ENCODE measurements around the gene PELI2. TPM values are rescaled to one million over a fixed set of nuclear protein-coding genes. Genes with fewer than 3 reads are reported as not detected.

Gene PELI2
- total RNA-seq, 4 donors from 2014 or later = 0.91 to 10.5 (median 3.9) TPM

- DNase-seq = no peak
- H3K27me3 ChIP-seq = no peaks in the 10 kb centered on the region
- no peaks in the 10 kb centered on the region for H3K36me3 ChIP-seq
- H3K9me3 ChIP-seq = no peaks in the 10 kb centered on the region
- no peak for TF ChIP-seq CTCF (IDR thresholded peaks at IDR 0.05)
- no peak for TF ChIP-seq POLR2A (IDR thresholded peaks at IDR 0.05)
- WGBS, 2 donors = 67 to 79% methylated on average over 3 of the region's 3 CpGs
- no peaks in the 10 kb centered on the region for H3K4me1 ChIP-seq
- no peak overlapping the region for H3K27ac ChIP-seq
- intact Hi-C loops (cut with DNase I) = no loop called here
- H3K4me3 ChIP-seq = no peak overlapping the region
Observed at GRCh38 chr14:56273155-56273554, 154.9 kb downstream of the PELI2 start.

- no peaks in the 10 kb centered on the region for H3K4me1 ChIP-seq
- no peak overlapping the region for H3K4me3 ChIP-seq
- no peaks in the 10 kb centered on the region for H3K36me3 ChIP-seq
- DNase-seq = no peak
- WGBS, 2 donors = 77% methylated on average over 5 to 6 of the region's 6 CpGs
- H3K27me3 ChIP-seq = no peaks in the 10 kb centered on the region
- H3K9me3 ChIP-seq = no peaks in the 10 kb centered on the region
- TF ChIP-seq POLR2A (IDR thresholded peaks at IDR 0.05) (no peak), CTCF (IDR thresholded peaks at IDR 0.05) (no peak)
- intact Hi-C loops (cut with DNase I) = no loop called here
- no peak overlapping the region for H3K27ac ChIP-seq
Observed at GRCh38 chr14:56273951-56274350, 155.7 kb downstream of the PELI2 start.

- WGBS, 2 donors = 50 to 79% methylated on average over 1 of the region's 1 CpG
- no peaks in the 10 kb centered on the region for H3K36me3 ChIP-seq
- no peaks in the 10 kb centered on the region for H3K4me1 ChIP-seq
- DNase-seq = no peak
- TF ChIP-seq POLR2A (IDR thresholded peaks at IDR 0.05) (no peak), CTCF (IDR thresholded peaks at IDR 0.05) (no peak)
- H3K27me3 ChIP-seq = no peaks in the 10 kb centered on the region
- H3K27ac ChIP-seq = no peak overlapping the region
- no peaks in the 10 kb centered on the region for H3K9me3 ChIP-seq
- intact Hi-C loops (cut with DNase I) = no loop called here
- no peak overlapping the region for H3K4me3 ChIP-seq
Observed at GRCh38 chr14:56274556-56274955, 156.3 kb downstream of the PELI2 start.

- no peak for DNase-seq
Observed at GRCh38 chr14:56276108-56276507, 157.9 kb downstream of the PELI2 start.

GRCh38 chr14:56278383-56278782 is 160.2 kb downstream of the PELI2 start:
- intact Hi-C loops (cut with DNase I) = no loop called here
- Histone ChIP-seq H3K27me3 (no peaks in the 10 kb centered on the region), H3K4me1 (no peaks in the 10 kb centered on the region), H3K9me3 (no peaks in the 10 kb centered on the region), H3K4me3 (no peak overlapping the region), H3K27ac (no peak overlapping the region), H3K36me3 (no peaks in the 10 kb centered on the region)
- WGBS, 2 donors = 79 to 83% methylated on average over 1 of the region's 1 CpG
- DNase-seq = no peak
- TF ChIP-seq POLR2A (IDR thresholded peaks at IDR 0.05) (no peak), CTCF (IDR thresholded peaks at IDR 0.05) (no peak)

More at GRCh38 chr14:56276108-56276507, 157.9 kb downstream of the PELI2 start:
- intact Hi-C loops (cut with DNase I) = no loop called here
- Histone ChIP-seq H3K36me3 (no peaks in the 10 kb centered on the region), H3K4me1 (no peaks in the 10 kb centered on the region), H3K4me3 (no peak overlapping the region), H3K9me3 (no peaks in the 10 kb centered on the region), H3K27ac (no peak overlapping the region), H3K27me3 (no peaks in the 10 kb centered on the region)
- TF ChIP-seq CTCF (IDR thresholded peaks at IDR 0.05) = no peak
- TF ChIP-seq POLR2A (IDR thresholded peaks at IDR 0.05) = no peak
- 90 to 93% methylated on average over 3 to 5 of the region's 5 CpGs for WGBS, 2 donors
